Parathyroid adenoma (tissue), 2 donors: ENCODE data around the gene CAMK1D.

Source experiments
- H2AFZ ChIP-seq: fragments of 300-600 bp; sonication (generic); one replicate; pipeline ENCODE4 v1.7.0; 2017; ENCODE audit warnings: antibody characterized with exemption, mild to moderate bottlenecking
- H3K27ac ChIP-seq: fragments of 300-600 bp; sonication (generic); one replicate; pipeline ENCODE4 v1.7.0; 2017
- H3K27me3 ChIP-seq: fragments of 300-600 bp; sonication (generic); one replicate; pipeline ENCODE4 v1.7.0; 2017; ENCODE audit warnings: low read length; ENCODE audit not compliant: control insufficient read depth, insufficient read depth
- H3K36me3 ChIP-seq: fragments of 300-600 bp; sonication (generic); one replicate; pipeline ENCODE4 v1.7.0; 2017; ENCODE audit warnings: low read length; ENCODE audit not compliant: control insufficient read depth, insufficient read depth
- H3K4me1 ChIP-seq: fragments of 300-600 bp; sonication (generic); one replicate; pipeline ENCODE4 v1.7.0; 2017; ENCODE audit warnings: control low read depth
- H3K4me2 ChIP-seq: fragments of 300-600 bp; sonication (generic); one replicate; pipeline ENCODE4 v1.7.0; 2017; ENCODE audit warnings: low read length
- H3K4me3 ChIP-seq: fragments of 300-600 bp; sonication (generic); one replicate; pipeline ENCODE4 v1.7.0; 2017; ENCODE audit warnings: low read depth, low read length
- H3K79me2 ChIP-seq: fragments of 300-600 bp; sonication (generic); one replicate; pipeline ENCODE4 v1.7.0; 2017; ENCODE audit warnings: control low read depth
- H3K9ac ChIP-seq: fragments of 300-600 bp; sonication (generic); one replicate; pipeline ENCODE4 v1.7.0; 2017; ENCODE audit warnings: mild to moderate bottlenecking
- H3K9me3 ChIP-seq: fragments of 300-600 bp; sonication (generic); one replicate; pipeline ENCODE4 v1.7.0; 2017; ENCODE audit warnings: low read length; ENCODE audit not compliant: control insufficient read depth
- CTCF ChIP-seq: fragments of 300-600 bp; sonication (generic); IDR thresholded peaks from one replicate; pipeline ENCODE4 v1.7.0; 2017; ENCODE audit warnings: antibody characterized with exemption, mild to moderate bottlenecking
- donor health status: primary hyperparathyroidism.

CAMK1D gene

GRCh38 chr10:12414278-12414989 is 65.1 kb downstream of the CAMK1D start:
- no peak overlapping the region for H2AFZ ChIP-seq
- H3K9ac ChIP-seq: no peak overlapping the region
- H3K36me3 ChIP-seq: no peaks in the 10 kb centered on the region
- H3K27ac ChIP-seq: no peak overlapping the region
- TF ChIP-seq CTCF: no peak
- no peaks in the 10 kb centered on the region for H3K9me3 ChIP-seq
- H3K4me1 ChIP-seq: no peaks in the 10 kb centered on the region
- H3K27me3 ChIP-seq: no peaks in the 10 kb centered on the region
- no peak overlapping the region for H3K4me3 ChIP-seq
- H3K79me2 ChIP-seq: no peaks in the 10 kb centered on the region
- no peak overlapping the region for H3K4me2 ChIP-seq

- H2AFZ ChIP-seq: no peak overlapping the region
- H3K4me3 ChIP-seq: no peak overlapping the region
- no peaks in the 10 kb centered on the region for H3K4me1 ChIP-seq
- no peaks in the 10 kb centered on the region for H3K36me3 ChIP-seq
- TF ChIP-seq CTCF: no peak
- no peaks in the 10 kb centered on the region for H3K9me3 ChIP-seq
- no peaks in the 10 kb centered on the region for H3K79me2 ChIP-seq
- H3K9ac ChIP-seq: no peak overlapping the region
- H3K4me2 ChIP-seq: no peak overlapping the region
- H3K27ac ChIP-seq: no peak overlapping the region
- H3K27me3 ChIP-seq: no peaks in the 10 kb centered on the region
These were observed 67.2 kb downstream of the CAMK1D start for GRCh38 chr10:12416344-12417050.

- H3K4me1 ChIP-seq: no peaks in the 10 kb centered on the region
- no peak overlapping the region for H3K9ac ChIP-seq
- no peaks in the 10 kb centered on the region for H3K27me3 ChIP-seq
- no peaks in the 10 kb centered on the region for H3K9me3 ChIP-seq
- no peak overlapping the region for H3K27ac ChIP-seq
- TF ChIP-seq CTCF: no peak
- H3K4me3 ChIP-seq: no peak overlapping the region
- H3K36me3 ChIP-seq: no peaks in the 10 kb centered on the region
- H3K79me2 ChIP-seq: no peaks in the 10 kb centered on the region
- no peak overlapping the region for H3K4me2 ChIP-seq
- no peak overlapping the region for H2AFZ ChIP-seq
These were observed 68.0 kb downstream of the CAMK1D start for GRCh38 chr10:12417331-12417730.

- H3K27me3 ChIP-seq: no peaks in the 10 kb centered on the region
- no peak for TF ChIP-seq CTCF
- H3K79me2 ChIP-seq: no peaks in the 10 kb centered on the region
- H3K36me3 ChIP-seq: no peaks in the 10 kb centered on the region
- H3K4me2 ChIP-seq: no peak overlapping the region
- H3K9ac ChIP-seq: no peak overlapping the region
- H3K27ac ChIP-seq: no peak overlapping the region
- H3K9me3 ChIP-seq: no peaks in the 10 kb centered on the region
- no peak overlapping the region for H2AFZ ChIP-seq
- no peaks in the 10 kb centered on the region for H3K4me1 ChIP-seq
- no peak overlapping the region for H3K4me3 ChIP-seq
These were observed 68.7 kb downstream of the CAMK1D start for GRCh38 chr10:12418000-12418399.
